ENCODE results near the gene GSC.
"Not testable (repeated sequence)": the region's sequence is repeated elsewhere in the genome, so short reads cannot be mapped to it uniquely, and the experiment has no call there.

Gene GSC

GRCh38 chr14:94771158-94771905 is 1.4 kb upstream of the GSC start:
- DNase-seq, result no peak

- DNase-seq, result no peak
These were observed 873 bp upstream of the GSC start for GRCh38 chr14:94770815-94771157.

GRCh38 chr14:94770251-94770749 is 387 bp upstream of the GSC start:
- DNase-seq, result peak in 2 of 3 donors; percentile 40 to 47

- peak; percentile 37 to 49 (median 45) for DNase-seq
These were observed 1.2 kb downstream of the GSC start for GRCh38 chr14:94768521-94769390.

- DNase-seq, result no peak
These were observed 1.8 kb downstream of the GSC start for GRCh38 chr14:94768141-94768520.

- DNase-seq, result no peak
These were observed 2.5 kb downstream of the GSC start for GRCh38 chr14:94767321-94767878.

- no peak for DNase-seq
These were observed 5.3 kb downstream of the GSC start for GRCh38 chr14:94764573-94764972.

- DNase-seq, result no peak
These were observed 7.5 kb downstream of the GSC start for GRCh38 chr14:94762431-94762830.

GRCh38 chr14:94761997-94762377 is 7.9 kb downstream of the GSC start:
- DNase-seq, result no peak

- no peak for DNase-seq
These were observed 8.4 kb downstream of the GSC start for GRCh38 chr14:94761348-94761996.

- no peak for DNase-seq
These were observed 13.5 kb downstream of the GSC start for GRCh38 chr14:94756310-94756882.

GRCh38 chr14:94754391-94754942 is 15.4 kb downstream of the GSC start:
- DNase-seq, result no peak

- DNase-seq, result no peak
These were observed 17.1 kb downstream of the GSC start for GRCh38 chr14:94752591-94753436.

- DNase-seq, result no peak
These were observed 18.0 kb downstream of the GSC start for GRCh38 chr14:94751956-94752355.

GRCh38 chr14:94751321-94751720 is 18.6 kb downstream of the GSC start:
- DNase-seq, result no peak

GRCh38 chr14:94750371-94750770 is 19.5 kb downstream of the GSC start:
- no peak for DNase-seq

- no peak for DNase-seq
These were observed 21.1 kb downstream of the GSC start for GRCh38 chr14:94748667-94749347.

- no peak for DNase-seq
These were observed 22.2 kb downstream of the GSC start for GRCh38 chr14:94747739-94748138.

GRCh38 chr14:94747153-94747552 is 22.8 kb downstream of the GSC start:
- not testable (repeated sequence) for DNase-seq

- no peak for DNase-seq
These were observed 23.8 kb downstream of the GSC start for GRCh38 chr14:94746131-94746530.

- DNase-seq, result no peak
These were observed 31.2 kb downstream of the GSC start for GRCh38 chr14:94738751-94739150.
